22Rv1 (cell line): ENCODE measurements around the gene PSMC6.

Experiments
- CTCF ChIP-seq: fragments of 450-650 bp; IDR thresholded peaks from 2 replicates; pipeline ENCODE4 v1.5.1; 2017; ENCODE audit warnings: mild to moderate bottlenecking
- ZFX ChIP-seq: fragments of 450-650 bp; IDR thresholded peaks from 2 replicates; pipeline ENCODE4 v1.6.1; 2017; ENCODE audit warnings: antibody characterized with exemption, borderline replicate concordance

- TF ChIP-seq CTCF, result no peak
- no peak for TF ChIP-seq ZFX
Observed at GRCh38 chr14:52700701-52701172, 6.3 kb upstream of the PSMC6 start.
